Natural killer cell (primary cell): ENCODE measurements around the gene PPP2R2C. TPM values are rescaled to one million over a fixed set of nuclear protein-coding genes. Genes with fewer than 3 reads are reported as not detected.

ENCODE experiments used
- ATAC-seq, 3 donors: fragments of 150-1000 bp in 2 of 3; fragments of 200-7000 bp in 1 of 3; cut with Tn5 transposase; 1 replicate in 1 of 3; 2 replicates in 2 of 3; pipeline ENCODE4 v1.10.0; 2021; ENCODE audit warnings: mild to moderate bottlenecking in 2 of 3, moderate library complexity in 2 of 3
- DNase-seq, 2 donors: peaks; one replicate each; pipeline versions ENCODE4 v3.0.0 to v3.0.0-alpha.2; 2013 to 2021; ENCODE audit warnings: mixed read lengths in 1 of 2
- H3K27ac ChIP-seq: one replicate; pipeline ENCODE4 v1.5.1; 2013; ENCODE audit warnings: mild to moderate bottlenecking, low read length
- H3K27me3 ChIP-seq: one replicate; pipeline ENCODE4 v1.6.1; 2013; ENCODE audit warnings: low read length; ENCODE audit not compliant: control insufficient read depth, insufficient read depth
- H3K36me3 ChIP-seq: one replicate; pipeline ENCODE4 v1.6.1; 2013; ENCODE audit warnings: low read length; ENCODE audit not compliant: control insufficient read depth, insufficient read depth
- H3K4me1 ChIP-seq: one replicate; pipeline ENCODE4 v1.6.1; 2013; ENCODE audit warnings: low read length; ENCODE audit not compliant: control insufficient read depth, insufficient read depth
- H3K4me3 ChIP-seq: one replicate; pipeline ENCODE4 v1.5.1; 2013; ENCODE audit warnings: low read length
- H3K9me3 ChIP-seq: one replicate; pipeline ENCODE4 v1.6.1; 2013; ENCODE audit warnings: low read length; ENCODE audit not compliant: control insufficient read depth, insufficient read depth
- H3K27ac Mint-ChIP-seq, 2 donors: one replicate each; pipeline ENCODE4 v1.8.0; 2022; ENCODE audit warnings: mild to moderate bottlenecking in 2 of 2, mixed read lengths in 2 of 2, moderate library complexity in 1 of 2
- H3K27me3 Mint-ChIP-seq, 2 donors: one replicate each; pipeline ENCODE4 v1.8.0; 2022; ENCODE audit warnings: low read depth in 2 of 2, mixed read lengths in 2 of 2
- H3K36me3 Mint-ChIP-seq: one replicate; pipeline ENCODE4 v1.8.0; 2022; ENCODE audit warnings: mixed read lengths
- H3K4me1 Mint-ChIP-seq, 2 donors: one replicate each; pipeline ENCODE4 v1.8.0; 2022; ENCODE audit warnings: mixed read lengths in 2 of 2
- H3K4me3 Mint-ChIP-seq: one replicate; pipeline ENCODE4 v1.8.0; 2022; ENCODE audit warnings: mild to moderate bottlenecking, moderate library complexity, mixed read lengths
- H3K9me3 Mint-ChIP-seq, 2 donors: one replicate each; pipeline ENCODE4 v1.8.0; 2022; ENCODE audit warnings: mixed read lengths in 2 of 2
- CTCF ChIP-seq: fragments of 200-600 bp; IDR thresholded peaks from one replicate; pipeline ENCODE4 v1.8.0; 2022; ENCODE audit warnings: antibody characterized with exemption
- WGBS: methylation state at CpG from one replicate; pipeline ENCODE4 v1.1.7; 2013; ENCODE audit warnings: missing lambda C conversion rate; ENCODE audit not compliant: insufficient coverage; 5-methylcytosine and 5-hydroxymethylcytosine counted together
- intact Hi-C: fragments of 100-400 bp; cut with micrococcal nuclease; formaldehyde crosslinking; loops from one replicate; pipeline ENCODE4 v1.14.2; 2022
- total RNA-seq, 4 donors: library from RNA; stranded (reverse); fragments of 120-200 nt in 1 of 4; gene quantifications; one replicate each; pipeline versions ENCODE4 v1.2.3 to v1.2.4, GENCODE V29; 2013 to 2022

PPP2R2C gene
- total RNA-seq, 3 donors from 2014 or later (not counting 1 experiment from before 2014, with no cell fraction given): not detected

- Histone ChIP-seq H3K27me3 (no peaks in the 10 kb centered on the region), H3K36me3 (no peaks in the 10 kb centered on the region), H3K4me3 (no peak overlapping the region), H3K4me1 (no peaks in the 10 kb centered on the region), H3K9me3 (peaks cover 4% of the 10 kb centered on the region), H3K27ac (no peak overlapping the region)
- no peaks in the 10 kb centered on the region for H3K9me3 Mint-ChIP-seq
- DNase-seq: no peak
- WGBS: 85% methylated on average over 10 of the region's 12 CpGs
- no peak overlapping the region for H3K4me3 Mint-ChIP-seq
- no peak for ATAC-seq
- no peak for TF ChIP-seq CTCF
- H3K36me3 Mint-ChIP-seq: no peaks in the 10 kb centered on the region
- H3K27me3 Mint-ChIP-seq: peaks cover 14 to 34% of the 10 kb centered on the region in 2 donors
- no peak overlapping the region for H3K27ac Mint-ChIP-seq
- H3K4me1 Mint-ChIP-seq: peaks cover 0 to 9% of the 10 kb centered on the region in 2 donors
- intact Hi-C loops: no loop called here
Observed at GRCh38 chr4:6319530-6320150, 152.8 kb downstream of the PPP2R2C start.

GRCh38 chr4:6318206-6318605 lies 154.2 kb downstream of the PPP2R2C start:
- intact Hi-C loops: no loop called here
- Mint-ChIP-seq H3K4me1 (peaks cover 0 to 6% of the 10 kb centered on the region in 2 donors), H3K27me3 (peaks cover 14 to 25% of the 10 kb centered on the region in 2 donors), H3K9me3 (no peaks in the 10 kb centered on the region), H3K4me3 (no peak overlapping the region), H3K27ac (no peak overlapping the region), H3K36me3 (no peaks in the 10 kb centered on the region)
- TF ChIP-seq CTCF: no peak
- no peak for ATAC-seq
- no peak overlapping the region for H3K4me3 ChIP-seq
- no peak overlapping the region for H3K27ac ChIP-seq
- H3K36me3 ChIP-seq: no peaks in the 10 kb centered on the region
- 84% methylated on average over 12 of the region's 12 CpGs for WGBS
- peaks cover 4% of the 10 kb centered on the region for H3K9me3 ChIP-seq
- H3K4me1 ChIP-seq: no peaks in the 10 kb centered on the region
- no peak for DNase-seq
- H3K27me3 ChIP-seq: no peaks in the 10 kb centered on the region

- intact Hi-C loops: no loop called here
- H3K4me1 ChIP-seq: no peaks in the 10 kb centered on the region
- no peaks in the 10 kb centered on the region for H3K27me3 ChIP-seq
- Mint-ChIP-seq H3K4me3 (no peak overlapping the region), H3K36me3 (no peaks in the 10 kb centered on the region), H3K9me3 (no peaks in the 10 kb centered on the region), H3K27ac (no peak overlapping the region), H3K4me1 (peaks cover 0 to 6% of the 10 kb centered on the region in 2 donors), H3K27me3 (peaks cover 17 to 35% of the 10 kb centered on the region in 2 donors)
- no peaks in the 10 kb centered on the region for H3K36me3 ChIP-seq
- no peak overlapping the region for H3K4me3 ChIP-seq
- H3K9me3 ChIP-seq: peaks cover 4% of the 10 kb centered on the region
- ATAC-seq (no peak), DNase-seq (no peak)
- no peak for TF ChIP-seq CTCF
- 57% methylated on average over 6 of the region's 6 CpGs for WGBS
- H3K27ac ChIP-seq: no peak overlapping the region
Observed at GRCh38 chr4:6316461-6317003, 155.9 kb downstream of the PPP2R2C start.

- H3K4me1 Mint-ChIP-seq: peaks cover 0 to 4% of the 10 kb centered on the region in 2 donors
- peaks cover 34 to 59% of the 10 kb centered on the region in 2 donors for H3K27me3 Mint-ChIP-seq
- TF ChIP-seq CTCF: no peak
- Histone ChIP-seq H3K4me1 (peaks cover 3% of the 10 kb centered on the region), H3K4me3 (no peak overlapping the region), H3K9me3 (no peaks in the 10 kb centered on the region), H3K27ac (no peak overlapping the region), H3K27me3 (peaks cover 2% of the 10 kb centered on the region), H3K36me3 (no peaks in the 10 kb centered on the region)
- no peak for ATAC-seq
- H3K27ac Mint-ChIP-seq: no peak overlapping the region
- H3K4me3 Mint-ChIP-seq: no peak overlapping the region
- H3K9me3 Mint-ChIP-seq: no peaks in the 10 kb centered on the region
- intact Hi-C loops: no loop called here
- DNase-seq: no peak
- H3K36me3 Mint-ChIP-seq: no peaks in the 10 kb centered on the region
- WGBS: 83% methylated on average over 6 of the region's 6 CpGs
Observed at GRCh38 chr4:6313216-6313615, 159.2 kb downstream of the PPP2R2C start.
